Sigmoid colon (tissue), 4 donors: ENCODE measurements around the gene LCAT.

ENCODE experiments used
- CTCF ChIP-seq, 4 experiments: fragments of 450-650 bp in 3 of 4; fragments of 200-600 bp in 1 of 4; IDR thresholded peaks; one replicate each; pipeline ENCODE4 v1.5.1; 2016 to 2019; ENCODE audit warnings: antibody characterized with exemption in 4 of 4, mild to moderate bottlenecking in 3 of 4, moderate library complexity in 2 of 4
- EP300 ChIP-seq, 4 donors: sonication (generic); formaldehyde crosslinking; IDR thresholded peaks; one replicate each; pipeline ENCODE4 v1.6.1; 2017; ENCODE audit warnings: antibody characterized with exemption in 4 of 4
- POLR2A ChIP-seq, 2 donors: fragments of 450-650 bp; IDR thresholded peaks; one replicate each; pipeline ENCODE4 v1.6.1; 2016; ENCODE audit warnings: antibody characterized with exemption in 2 of 2, mild to moderate bottlenecking in 2 of 2, moderate library complexity in 2 of 2
- POLR2AphosphoS5 ChIP-seq, 4 donors: sonication (generic); formaldehyde crosslinking; IDR thresholded peaks; one replicate each; pipeline ENCODE4 v1.6.1; 2017; ENCODE audit warnings: antibody characterized with exemption in 4 of 4

- TF ChIP-seq CTCF (IDR thresholded peaks at IDR 0.05) (no peak), POLR2A (IDR thresholded peaks at IDR 0.05) (no peak), POLR2AphosphoS5 (IDR thresholded peaks at IDR 0.05) (no peak), EP300 (IDR thresholded peaks at IDR 0.05) (no peak)
Measured at GRCh38 chr16:67976205-67976604, 32.3 kb upstream of the LCAT start.
